NT2/D1 (cell line): ENCODE data around the gene KRT83.
A peak's percentile ranks its signal among the peaks of the same experiment; 100 is the strongest.

Source experiments
- DNase-seq: peaks from one replicate; pipeline ENCODE4 v3.0.0-alpha.2; 2011; ENCODE audit warnings: low read depth, low spot score
- H3K27me3 ChIP-seq: 2 replicates; pipeline ENCODE4 v1.6.0; 2011; ENCODE audit warnings: mild to moderate bottlenecking; ENCODE audit not compliant: insufficient read length, insufficient read depth
- H3K36me3 ChIP-seq: 2 replicates; pipeline ENCODE4 v1.6.1; 2011; ENCODE audit warnings: mild to moderate bottlenecking, low read length, mixed read lengths; ENCODE audit not compliant: insufficient read depth, insufficient read length
- H3K4me1 ChIP-seq: 2 replicates; pipeline ENCODE4 v1.5.1; 2011; ENCODE audit not compliant: insufficient read depth, insufficient read length
- H3K4me3 ChIP-seq: 2 replicates; pipeline ENCODE4 v1.5.1; 2011; ENCODE audit warnings: low read depth; ENCODE audit not compliant: insufficient read length
- H3K9ac ChIP-seq: 2 replicates; pipeline ENCODE4 v1.6.0; 2011; ENCODE audit warnings: low read depth; ENCODE audit not compliant: insufficient read length
- H3K9me3 ChIP-seq: 2 replicates; pipeline ENCODE4 v1.5.1; 2011; ENCODE audit warnings: mild to moderate bottlenecking, low read length; ENCODE audit not compliant: insufficient read depth
- SUZ12 ChIP-seq: IDR thresholded peaks from 2 replicates; pipeline ENCODE4 v1.6.1; 2011; ENCODE audit not compliant: insufficient read length, insufficient read depth; ENCODE audit errors: extremely low read depth
- YY1 ChIP-seq: IDR thresholded peaks from 2 replicates; pipeline ENCODE4 v1.6.1; 2011; ENCODE audit not compliant: insufficient read length, insufficient read depth
- ZNF274 ChIP-seq: IDR thresholded peaks from 2 replicates; pipeline ENCODE4 v1.6.1; 2011; ENCODE audit warnings: mild to moderate bottlenecking, low read depth, low read length

KRT83 gene

DNA sequence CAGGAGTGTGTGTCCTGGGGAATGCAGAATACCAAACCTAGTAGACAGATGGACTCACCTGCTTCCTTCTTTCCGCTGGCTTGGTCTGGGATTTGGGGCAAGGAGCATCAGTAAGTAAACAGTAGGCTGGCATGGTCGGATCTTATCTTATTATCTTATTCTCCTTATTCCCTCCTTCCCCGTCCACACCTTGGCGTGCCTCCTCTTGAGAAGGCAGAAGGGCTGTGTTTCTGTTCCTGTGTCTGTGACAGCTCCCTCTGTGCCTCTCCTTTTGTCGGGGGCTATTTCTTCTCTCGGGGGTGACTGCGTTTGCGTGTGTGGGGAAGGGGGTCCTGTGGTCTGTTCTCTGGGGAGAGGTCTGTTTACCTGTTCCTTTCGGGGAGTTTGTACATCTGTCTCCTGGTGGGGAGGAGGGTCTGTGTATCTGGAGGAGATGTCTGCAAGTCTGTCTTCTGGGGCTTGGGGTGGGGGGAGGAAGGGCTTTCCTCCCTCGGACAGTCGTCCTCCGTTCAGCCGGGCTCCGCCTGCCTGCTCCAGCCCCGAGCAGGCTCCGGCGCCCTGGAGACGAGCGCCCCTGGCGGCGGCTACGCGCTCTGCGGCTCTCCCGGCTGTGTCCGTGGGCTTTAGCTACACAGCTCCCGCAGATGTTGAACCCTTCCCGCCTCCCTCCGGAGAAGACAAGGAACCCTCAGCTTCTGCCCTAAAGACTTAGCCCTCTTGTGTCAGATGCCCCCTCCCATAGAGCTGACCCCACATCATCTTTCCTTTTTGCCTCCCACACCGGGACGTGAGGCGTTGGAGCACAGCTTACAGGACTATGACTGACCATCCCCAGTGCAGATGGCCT lies 42.4 kb downstream of the KRT83 start:
- H3K36me3 ChIP-seq, result no peaks in the 10 kb centered on the region
- TF ChIP-seq ZNF274 (no peak), YY1 (no peak), SUZ12 (no peak)
- peak; percentile 54 for DNase-seq
- H3K9me3 ChIP-seq, result no peaks in the 10 kb centered on the region
- H3K4me1 ChIP-seq, result peaks cover 6% of the 10 kb centered on the region
- peaks cover 16% of the 10 kb centered on the region for H3K27me3 ChIP-seq
- peak overlapping the region; percentile 28 for H3K9ac ChIP-seq
- no peak overlapping the region for H3K4me3 ChIP-seq

DNA sequence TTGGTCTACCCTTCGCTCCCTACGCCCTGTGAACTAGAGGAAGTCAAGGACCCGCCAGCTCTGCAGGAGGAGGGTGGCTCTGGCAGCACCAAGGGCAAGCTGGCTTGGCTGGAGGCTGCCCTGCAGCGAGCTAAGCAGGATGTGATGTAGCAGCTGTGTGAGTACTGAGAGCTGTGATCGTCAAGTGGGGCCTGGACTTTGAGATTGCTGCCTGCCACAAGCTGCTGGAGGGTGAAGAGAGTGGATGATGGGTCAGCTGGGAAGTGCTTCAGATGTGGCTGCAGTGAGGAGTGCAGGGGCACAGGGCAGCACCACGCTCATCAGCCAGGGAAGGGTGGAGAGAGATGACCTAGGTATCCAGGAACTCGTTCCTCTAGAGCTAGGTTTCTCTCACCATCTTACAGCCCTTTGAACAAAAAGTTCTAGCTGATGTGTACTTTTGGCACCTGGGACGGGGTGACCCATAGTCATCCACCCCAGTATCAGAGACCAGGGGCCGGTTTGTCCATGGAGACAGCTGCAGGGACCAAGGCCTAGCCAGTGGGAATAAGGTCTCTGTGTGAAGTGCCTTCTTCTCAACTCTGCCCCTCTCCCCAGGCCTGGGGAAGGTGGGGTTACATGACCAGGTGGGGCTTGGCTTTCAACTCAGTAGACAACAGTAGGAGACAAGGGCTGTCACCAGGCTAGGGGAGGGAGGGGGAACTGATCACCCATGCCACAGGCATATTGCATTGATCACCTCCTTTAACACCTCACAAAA lies 43.5 kb downstream of the KRT83 start:
- TF ChIP-seq YY1, result no peak
- TF ChIP-seq SUZ12, result no peak
- no peak for TF ChIP-seq ZNF274
- DNase-seq, result no peak
- Histone ChIP-seq H3K27me3 (peaks cover 16% of the 10 kb centered on the region), H3K4me1 (peaks cover 6% of the 10 kb centered on the region), H3K9me3 (no peaks in the 10 kb centered on the region), H3K36me3 (no peaks in the 10 kb centered on the region), H3K9ac (no peak overlapping the region), H3K4me3 (no peak overlapping the region)

DNA sequence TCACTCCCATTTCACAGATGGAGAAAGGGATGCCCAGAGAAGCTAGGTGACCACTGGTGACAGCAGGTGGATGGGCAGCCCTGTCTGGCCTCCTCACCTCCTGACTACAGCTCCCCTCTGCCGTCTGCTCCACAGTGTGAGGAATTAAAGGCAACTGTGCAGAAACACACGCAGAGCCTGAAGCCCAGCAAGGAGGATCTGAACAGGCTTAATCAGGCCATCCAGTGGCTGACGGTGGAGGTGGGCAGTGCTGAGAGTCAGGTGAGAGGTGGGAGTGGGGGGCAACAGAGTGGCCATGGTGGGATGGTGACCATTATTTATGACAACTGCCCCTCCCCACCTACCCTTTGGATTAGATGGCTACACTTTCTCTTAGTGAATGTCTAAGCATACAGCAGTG lies 45.5 kb downstream of the KRT83 start:
- Histone ChIP-seq H3K4me3 (no peak overlapping the region), H3K27me3 (peaks cover 16% of the 10 kb centered on the region), H3K36me3 (no peaks in the 10 kb centered on the region), H3K9me3 (no peaks in the 10 kb centered on the region), H3K4me1 (peaks cover 3% of the 10 kb centered on the region), H3K9ac (no peak overlapping the region)
- no peak for TF ChIP-seq SUZ12
- TF ChIP-seq YY1, result no peak
- TF ChIP-seq ZNF274, result no peak
- DNase-seq, result no peak

DNA sequence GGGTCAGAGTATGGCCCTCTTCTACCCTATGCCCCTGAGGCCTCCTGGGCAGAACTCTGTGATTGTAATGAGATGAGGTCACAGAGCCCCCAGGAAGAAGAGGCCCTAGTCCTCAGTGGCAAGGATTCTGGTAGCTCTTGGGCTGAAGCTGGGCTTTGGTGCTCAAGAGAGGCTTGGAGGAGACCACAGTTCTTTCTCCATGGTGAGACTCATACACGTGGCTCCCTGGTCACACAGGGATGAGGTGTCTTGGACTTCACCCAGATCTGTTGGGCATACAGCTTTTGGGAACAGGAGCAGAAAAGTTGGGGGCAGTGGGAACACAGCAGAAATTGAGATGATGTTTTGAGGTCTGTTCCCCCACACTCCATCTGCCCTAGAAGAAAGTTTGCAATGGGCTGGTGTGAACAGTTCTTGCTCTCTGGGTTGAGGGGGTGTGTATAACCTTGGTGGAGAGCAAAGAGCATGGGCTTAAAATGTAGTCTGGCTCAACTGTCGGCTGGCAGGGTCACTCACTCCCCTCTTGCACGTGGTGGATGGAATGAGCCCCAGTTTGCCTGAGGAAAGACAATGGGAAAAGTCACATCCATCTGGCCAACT lies 46.6 kb downstream of the KRT83 start, which contains the start of gene KRT86:
KRT86 (plus strand) TSS at position 125 of the 600 bp plus-strand sequence. CDS start 27,272 bp downstream, outside the sequence.
- H3K4me1 ChIP-seq, result peaks cover 3% of the 10 kb centered on the region
- no peak for DNase-seq
- H3K9me3 ChIP-seq, result no peaks in the 10 kb centered on the region
- H3K9ac ChIP-seq, result no peak within 1 kb of the TSS
- H3K36me3 ChIP-seq, result no peaks in the 10 kb centered on the region
- H3K27me3 ChIP-seq, result peaks cover 16% of the 10 kb centered on the region
- no peak within 1 kb of the TSS for H3K4me3 ChIP-seq
- TF ChIP-seq YY1 (no peak), SUZ12 (no peak), ZNF274 (no peak)

DNA sequence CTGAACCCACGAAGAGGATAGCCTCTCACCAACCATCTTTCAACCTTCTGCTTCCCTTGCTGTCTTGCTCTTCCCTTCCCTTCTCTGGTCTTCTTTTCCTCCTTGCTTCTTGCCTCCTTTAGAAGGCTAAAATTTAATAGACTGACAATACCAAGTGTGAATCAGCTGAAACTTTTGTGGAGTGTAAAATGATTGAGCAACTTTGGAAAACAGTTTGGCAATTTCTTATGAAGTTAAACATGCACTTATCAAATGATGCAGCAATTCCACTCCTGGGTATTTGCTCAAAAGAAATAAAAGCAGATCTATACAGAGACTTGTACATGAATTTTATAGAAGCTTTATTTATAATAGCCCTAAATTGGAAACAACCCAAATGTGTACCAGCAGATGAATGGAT lies 50.0 kb downstream of the KRT83 start:
- Histone ChIP-seq H3K36me3 (no peaks in the 10 kb centered on the region), H3K27me3 (no peaks in the 10 kb centered on the region), H3K9me3 (no peaks in the 10 kb centered on the region), H3K4me1 (no peaks in the 10 kb centered on the region), H3K9ac (no peak overlapping the region), H3K4me3 (no peak overlapping the region)
- no peak for TF ChIP-seq ZNF274
- TF ChIP-seq YY1, result no peak
- TF ChIP-seq SUZ12, result no peak
- no peak for DNase-seq

DNA sequence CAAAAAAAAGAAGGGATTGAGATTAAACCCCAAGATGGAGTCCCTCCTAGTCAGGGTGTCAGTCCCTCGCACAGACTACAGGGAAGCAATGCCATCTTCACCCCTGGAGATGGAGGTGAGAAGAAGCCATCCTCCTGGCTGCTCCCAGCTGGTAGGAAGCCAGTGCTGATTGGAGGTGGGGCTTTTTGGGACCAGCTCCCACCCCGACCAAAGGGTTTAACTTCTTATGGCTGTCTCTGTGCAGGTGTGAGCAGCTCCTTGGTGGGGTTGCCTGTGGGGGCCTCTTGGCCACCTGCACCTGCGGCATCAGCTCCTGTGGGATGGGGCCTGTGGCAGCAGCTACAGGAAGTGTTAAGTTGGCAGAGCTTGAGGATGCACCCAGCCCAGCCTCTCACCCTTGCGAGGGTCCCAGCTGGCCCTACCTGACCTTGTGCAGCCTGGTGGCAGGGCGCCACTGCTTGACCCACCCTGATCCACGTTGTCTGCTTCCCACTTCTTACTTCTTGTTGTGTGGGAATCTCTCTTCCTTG lies 50.6 kb downstream of the KRT83 start:
- H3K36me3 ChIP-seq, result no peaks in the 10 kb centered on the region
- no peak for DNase-seq
- H3K9me3 ChIP-seq, result no peaks in the 10 kb centered on the region
- H3K27me3 ChIP-seq, result no peaks in the 10 kb centered on the region
- no peak overlapping the region for H3K4me3 ChIP-seq
- no peak overlapping the region for H3K9ac ChIP-seq
- H3K4me1 ChIP-seq, result no peaks in the 10 kb centered on the region
- no peak for TF ChIP-seq ZNF274
- TF ChIP-seq SUZ12, result no peak
- TF ChIP-seq YY1, result no peak
